Posterior vena cava (tissue), 2 donors: ENCODE results near the gene SART3. TPM values are rescaled to one million over a fixed set of nuclear protein-coding genes. Genes with fewer than 3 reads are reported as not detected.

Experiments used
- DNase-seq: peaks from one replicate; pipeline ENCODE4 v3.0.0-alpha.2; 2020; ENCODE audit warnings: low spot score
- intact Hi-C, 2 donors: fragments of 100-400 bp; cut with DNase I; formaldehyde crosslinking; loops; one replicate each; pipeline versions ENCODE4 v1.14.1 to v1.14.2; 2022 to 2023
- long read RNA-seq, 2 donors: library from polyadenylated mRNA; unstranded; transcript quantifications; one replicate each; pipeline ENCODE4 v2.0.0, GENCODE V29; 2020 to 2021
- total RNA-seq, 2 donors: library from RNA; stranded (reverse); fragmentation: NEBNext Ultra II Directional; extraction: Animal tissue kit (Norgen Biotek cat#: 25700); gene quantifications; one replicate each; pipeline ENCODE4 v1.2.1, GENCODE V29; 2021
- donor health status: DM: yes; HTN: yes; CAD: no.
- donor health status: DM: yes; HTN: yes; CAD: no.

Gene SART3
- total RNA-seq = 10 to 100 TPM; 27.4 to 28.9 TPM
- long read RNA-seq, donor 1, full-length matches to known transcripts = 2 of 13 reads
- long read RNA-seq, donor 1, partial matches to known transcripts = 9 of 13 reads
- long read RNA-seq, donor 1, other reads (novel, unspliced or antisense) = 2 of 13 reads
- long read RNA-seq, donor 2, full-length matches to known transcripts = 6 of 36 reads
- long read RNA-seq, donor 2, partial matches to known transcripts = 27 of 36 reads
- long read RNA-seq, donor 2, other reads (novel, unspliced or antisense) = 3 of 36 reads

DNA sequence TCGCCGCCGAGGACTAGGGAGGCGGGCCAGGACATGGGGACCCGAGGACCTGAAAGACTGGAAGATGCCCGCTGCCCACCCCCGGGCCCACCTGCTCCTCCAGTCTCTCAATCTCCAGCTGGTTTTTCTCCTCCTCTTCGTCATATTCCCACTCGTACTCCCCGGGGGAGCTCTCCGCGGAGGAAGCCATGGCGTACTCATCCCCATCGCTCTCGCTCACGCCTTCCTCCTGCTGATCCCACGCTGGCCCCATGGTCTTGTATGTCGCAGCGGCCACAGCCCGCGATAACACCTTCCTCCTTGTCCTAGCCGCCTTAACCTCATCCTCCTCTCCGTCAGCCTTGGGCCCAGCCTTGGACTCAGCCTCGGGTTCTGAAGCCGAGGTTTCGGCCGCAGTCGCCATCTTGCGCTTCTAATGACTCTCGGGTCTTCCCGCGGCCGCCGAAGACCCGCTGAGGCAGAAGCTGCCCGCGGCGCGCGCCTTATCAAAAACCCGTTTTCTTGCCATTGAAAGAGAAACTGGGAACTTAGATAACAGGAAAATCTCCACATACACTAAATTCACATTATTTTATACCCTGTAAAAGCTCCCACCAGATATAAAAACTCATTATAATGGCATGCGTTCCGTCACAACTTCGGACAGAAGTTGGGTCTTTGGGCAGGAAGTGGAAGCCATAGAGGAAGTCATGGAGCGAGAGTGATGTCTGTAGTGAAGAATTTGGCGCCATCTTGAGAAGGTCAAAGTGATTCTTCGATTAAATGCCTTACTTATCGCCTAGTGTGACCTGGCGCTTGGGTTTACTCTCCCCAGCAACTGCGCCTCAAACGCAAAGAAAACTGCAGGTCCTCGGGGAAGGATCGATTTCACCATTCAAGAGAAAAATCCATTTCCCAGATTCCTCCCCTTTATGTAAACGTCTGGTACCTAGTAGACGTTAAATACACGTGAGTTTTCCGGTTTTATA, at the start of gene SART3:
SART3 (minus strand) TSS at position 422 of the 968 bp plus-strand sequence; CDS start at position 403, 19 bp downstream.
- intact Hi-C loops = loop anchor here (5.0 to 10.0 kb wide), 3 partner anchors 174 to 534 kb away; partner anchors contain the start of genes ALKBH2 (in 2 of the 2), UNG (in 2 of the 2) and CORO1C (in 1 of the 2)
- peak; percentile 94 for DNase-seq

DNA sequence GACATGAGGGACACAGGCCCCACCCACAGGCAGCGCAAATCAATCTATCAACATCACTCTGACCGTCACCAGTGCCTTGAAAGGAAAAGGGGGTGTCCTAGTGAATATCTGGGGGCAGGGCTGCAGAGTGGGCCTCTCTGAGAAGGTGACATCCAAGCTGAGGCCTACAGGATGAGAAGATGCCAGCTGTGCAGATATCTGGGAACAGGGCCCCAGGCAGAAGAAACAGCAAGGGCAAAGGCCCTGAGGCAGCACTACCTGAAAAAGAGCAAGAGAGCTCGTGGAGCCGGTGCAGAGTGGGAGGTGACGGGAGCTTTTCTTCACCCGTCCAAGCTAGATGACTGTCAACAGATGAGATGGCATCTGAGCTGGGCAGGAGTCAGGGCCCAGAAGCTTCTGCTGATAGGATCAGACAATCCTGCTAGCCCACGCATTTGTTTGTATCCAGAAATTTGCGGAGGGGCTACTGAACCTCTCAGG, 49.4 kb upstream of the SART3 start:
- intact Hi-C loops = no loop called here
- no peak for DNase-seq

DNA sequence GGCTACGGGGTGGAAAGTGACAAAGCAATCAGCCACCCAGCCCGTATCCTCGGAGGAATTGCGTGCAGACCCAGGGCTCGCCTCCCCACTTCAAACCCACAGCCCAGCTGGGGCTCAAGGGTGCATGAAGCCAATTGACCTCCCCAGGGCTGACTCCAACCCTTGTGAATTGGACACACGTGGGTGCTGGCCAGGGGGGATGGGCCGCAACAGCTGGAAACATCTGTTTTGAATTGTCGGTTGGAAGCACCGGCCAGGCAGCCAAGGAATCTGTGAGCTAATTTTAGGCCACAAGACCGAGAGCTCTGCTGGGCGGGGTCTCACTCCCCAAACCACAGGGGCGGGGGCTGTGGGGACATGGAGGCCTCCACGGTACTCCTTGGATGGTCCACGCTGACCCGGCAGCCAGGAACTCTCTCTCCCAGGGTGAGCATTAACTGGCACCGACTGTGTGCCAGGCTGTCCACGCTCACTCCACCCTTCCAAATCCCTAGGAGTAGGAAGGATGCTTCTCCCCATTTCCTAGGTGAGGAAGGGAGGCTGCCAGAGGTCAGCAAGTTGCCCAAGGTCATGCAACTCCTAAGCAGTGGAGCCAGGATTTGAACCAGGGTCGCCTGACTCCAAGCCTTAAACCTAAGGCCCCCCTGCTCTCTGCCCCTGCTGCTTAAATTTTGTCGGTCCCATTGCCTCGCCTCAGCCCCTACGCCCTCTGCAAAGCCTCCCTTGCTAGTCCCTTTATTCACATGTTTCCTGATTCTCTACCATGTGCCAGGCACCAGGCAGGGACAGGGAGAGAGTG, 48.8 kb upstream of the SART3 start:
- intact Hi-C loops = no loop called here
- DNase-seq = peak; percentile 91

DNA sequence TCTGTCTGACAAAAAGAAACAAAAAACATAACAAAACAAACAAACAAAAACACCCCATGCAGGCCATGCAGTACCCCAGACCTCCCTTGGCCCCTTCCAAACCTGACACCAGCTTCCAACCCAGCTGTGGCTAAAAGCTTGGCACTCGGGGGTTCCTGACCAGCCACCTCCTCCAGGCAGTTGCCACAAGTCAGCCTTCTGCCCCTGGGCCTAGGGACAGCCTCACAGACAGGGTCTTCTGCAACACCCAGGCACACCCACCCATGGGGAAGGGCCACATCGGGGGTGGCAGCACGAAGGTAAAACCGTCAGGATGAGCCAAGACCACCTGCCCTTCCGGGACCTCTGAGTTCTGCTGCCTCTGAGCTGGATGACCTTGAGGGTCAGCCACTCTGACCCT, 47.6 kb upstream of the SART3 start:
- no peak for DNase-seq
- intact Hi-C loops = no loop called here

DNA sequence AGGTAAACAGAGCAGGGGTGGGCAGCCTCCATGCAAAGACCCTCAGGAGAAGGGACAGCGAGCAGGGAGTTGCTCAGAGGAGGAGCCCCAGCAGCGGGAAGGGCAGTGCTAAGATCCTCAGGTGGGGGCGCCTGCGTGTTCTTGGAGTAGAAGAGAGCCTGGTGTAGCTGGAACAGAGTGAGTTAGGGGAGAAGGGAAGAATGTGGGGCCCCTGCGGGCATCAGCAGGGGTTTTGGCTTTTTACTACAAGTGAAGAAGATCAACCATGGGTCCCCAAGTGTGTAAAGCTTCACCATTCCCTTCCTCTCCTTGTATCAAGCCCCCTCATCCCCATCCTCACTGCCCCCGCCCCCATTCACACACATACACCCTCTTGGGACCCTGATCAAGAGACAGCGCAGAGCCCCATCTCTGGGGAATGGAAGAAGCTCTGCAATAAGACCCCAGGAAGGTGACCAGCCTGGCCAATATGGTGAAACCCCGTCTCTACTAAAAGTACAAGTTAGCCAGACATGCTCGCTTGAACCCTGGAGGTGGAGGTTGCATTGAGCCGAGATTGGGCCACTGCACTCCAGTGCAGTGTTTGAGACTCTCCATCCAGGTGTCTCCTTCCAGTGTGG, 47.1 kb upstream of the SART3 start:
- DNase-seq = no peak
- intact Hi-C loops = no loop called here

DNA sequence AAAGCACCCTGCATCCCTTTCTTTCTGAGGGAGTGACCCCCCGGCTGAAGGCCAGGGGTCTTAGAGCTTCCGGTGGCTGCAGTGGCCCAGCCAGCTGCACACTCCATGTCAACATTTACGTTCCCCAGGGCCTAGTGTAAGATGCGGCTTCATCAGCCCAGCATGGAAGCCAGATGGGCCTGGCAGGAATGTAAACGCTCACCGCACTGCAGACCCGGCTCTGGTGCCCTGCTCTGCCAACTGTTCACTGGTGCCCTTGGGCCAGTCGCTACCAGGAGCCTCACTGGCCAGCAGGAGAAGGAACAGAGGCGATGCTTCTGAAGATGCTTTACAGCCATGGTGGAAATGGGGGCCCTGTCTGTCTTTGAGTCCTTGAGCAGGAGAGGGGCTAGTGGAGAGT, 45.5 kb upstream of the SART3 start:
- intact Hi-C loops = no loop called here
- no peak for DNase-seq

- DNase-seq = no peak
- intact Hi-C loops = no loop called here
Observed at GRCh38 chr12:108605690-108606406, 44.9 kb upstream of the SART3 start.

DNA sequence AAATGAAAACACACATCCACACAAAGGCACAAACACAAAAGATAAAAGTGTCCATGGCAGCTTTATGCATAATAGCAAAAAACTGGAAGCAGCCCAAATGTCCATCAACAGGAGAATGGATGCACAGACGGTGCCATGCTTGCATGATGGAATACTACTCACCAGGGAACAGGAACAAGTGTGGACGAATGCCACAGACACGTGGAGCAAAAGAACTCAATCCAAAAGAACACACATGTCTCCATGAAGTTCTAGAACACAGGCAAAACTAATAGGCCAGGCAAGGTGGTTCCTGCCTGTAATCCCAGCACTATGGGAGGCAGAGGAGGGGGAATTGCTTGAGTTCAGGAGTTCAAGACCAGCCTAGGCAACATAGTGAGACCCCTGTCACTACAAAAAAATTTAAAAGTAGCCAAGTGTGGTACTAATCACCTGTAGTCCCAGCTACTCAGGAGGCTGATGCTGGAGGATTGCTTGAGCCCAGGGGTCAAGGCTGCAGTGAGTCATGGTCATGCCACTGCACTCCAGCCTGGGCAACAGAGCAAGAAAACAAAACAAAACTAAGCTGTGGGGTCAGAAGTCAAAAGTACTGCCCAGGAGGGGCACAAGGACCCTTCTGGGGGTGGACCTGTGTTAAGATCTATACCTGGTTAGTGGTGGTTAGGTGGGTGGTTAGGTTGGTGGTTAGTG, 44.2 kb upstream of the SART3 start:
- intact Hi-C loops = no loop called here
- no peak for DNase-seq

GRCh38 chr12:108604208-108604941, 43.4 kb upstream of the SART3 start:
- intact Hi-C loops = no loop called here
- no peak for DNase-seq

DNA sequence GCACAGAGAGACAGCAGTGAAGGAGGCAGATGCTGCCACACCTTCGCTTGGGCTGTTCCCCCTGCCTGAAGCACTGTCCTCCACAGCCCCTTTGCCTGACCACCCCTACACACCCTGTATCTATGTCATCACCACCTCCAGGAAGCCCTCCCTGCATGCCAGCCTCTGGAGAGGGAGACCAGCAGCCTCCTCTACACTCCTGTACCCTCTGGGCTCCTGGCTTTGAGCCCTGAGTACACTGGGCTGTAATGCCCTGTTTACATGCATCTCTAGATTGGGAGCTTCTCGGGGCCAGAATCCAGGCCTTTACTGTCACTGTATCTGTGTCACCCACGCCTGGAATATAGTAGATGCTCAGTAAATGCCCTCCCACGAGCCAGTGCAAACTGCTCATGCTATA, 42.8 kb upstream of the SART3 start:
- intact Hi-C loops = no loop called here
- DNase-seq = no peak

DNA sequence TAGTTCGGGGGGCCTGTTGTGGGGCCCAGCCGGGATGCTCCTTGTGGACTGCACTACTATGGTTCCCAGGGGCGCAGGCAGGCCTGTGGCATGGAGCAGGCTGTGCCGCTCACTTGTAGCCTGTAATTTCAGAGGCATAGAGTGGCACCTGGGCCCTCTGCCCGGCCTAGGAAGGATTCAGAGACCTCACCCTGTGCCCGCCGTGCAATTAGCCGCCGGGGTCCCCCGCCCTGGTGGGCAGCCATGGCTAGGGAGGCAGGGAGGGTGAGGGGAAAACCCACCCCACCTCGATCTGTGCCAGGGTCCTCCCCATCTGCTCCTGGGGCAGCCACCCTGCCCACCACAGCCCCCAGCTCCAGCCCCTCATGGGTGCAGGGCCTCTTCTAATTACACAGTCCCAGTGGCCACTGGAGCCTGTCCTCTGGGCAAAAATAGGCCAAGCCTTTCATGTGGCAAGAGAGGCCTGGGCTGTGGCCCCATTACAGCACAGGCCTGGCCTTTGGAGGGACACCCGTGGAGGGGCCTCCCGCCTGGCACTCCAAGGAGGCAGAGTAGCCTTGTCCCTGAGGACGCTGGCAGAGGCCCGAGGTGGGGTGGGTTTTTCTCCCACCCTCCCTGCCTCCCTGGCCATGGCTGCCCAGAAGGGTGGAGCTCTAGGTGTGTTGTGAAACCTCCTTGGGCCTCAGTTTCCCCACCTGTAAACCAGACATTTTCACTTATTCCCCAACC, 42.2 kb upstream of the SART3 start:
- DNase-seq = no peak
- intact Hi-C loops = no loop called here

DNA sequence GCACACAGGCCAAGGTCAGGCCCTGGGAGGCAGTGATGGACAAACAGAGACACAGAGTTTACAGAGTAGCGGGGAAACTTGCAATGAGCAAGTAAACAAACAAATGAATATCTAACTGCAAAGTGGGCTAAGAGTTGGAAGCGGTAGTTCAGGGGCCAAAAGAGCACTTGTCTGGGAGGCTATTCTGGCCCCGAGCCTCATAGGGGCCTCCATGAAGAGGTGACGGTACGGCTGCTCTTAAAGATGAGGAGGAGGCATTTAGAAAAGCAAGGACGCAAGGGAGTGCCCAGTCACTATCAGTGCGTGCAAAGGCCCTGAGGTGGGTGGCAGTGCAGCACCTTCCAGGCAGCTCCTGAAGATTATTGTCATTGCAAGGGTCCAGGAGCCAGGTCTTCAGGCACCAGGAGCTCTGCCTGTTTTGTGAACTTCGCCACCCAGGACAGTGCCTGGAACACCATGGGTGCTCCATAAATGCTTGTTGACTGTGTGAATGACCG, 41.3 kb upstream of the SART3 start:
- intact Hi-C loops = no loop called here
- no peak for DNase-seq

DNA sequence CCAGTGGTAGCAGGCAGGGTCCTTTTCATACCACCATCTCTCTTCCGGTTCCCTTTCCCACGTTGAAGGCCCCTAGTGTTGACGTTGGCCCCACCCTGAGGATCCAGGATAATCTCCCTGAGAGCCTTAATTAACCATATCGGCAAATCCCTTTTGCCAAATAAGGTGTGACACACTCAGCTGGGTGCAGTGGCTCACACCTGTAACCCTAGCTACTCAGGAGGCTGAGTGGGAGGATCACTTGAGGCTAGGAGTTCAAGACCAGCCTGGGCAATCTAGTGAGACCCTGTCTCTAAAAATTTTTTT, 39.7 kb upstream of the SART3 start:
- intact Hi-C loops = no loop called here
- no peak for DNase-seq

GRCh38 chr12:108599948-108600701, 39.2 kb upstream of the SART3 start:
- no peak for DNase-seq
- intact Hi-C loops = no loop called here

DNA sequence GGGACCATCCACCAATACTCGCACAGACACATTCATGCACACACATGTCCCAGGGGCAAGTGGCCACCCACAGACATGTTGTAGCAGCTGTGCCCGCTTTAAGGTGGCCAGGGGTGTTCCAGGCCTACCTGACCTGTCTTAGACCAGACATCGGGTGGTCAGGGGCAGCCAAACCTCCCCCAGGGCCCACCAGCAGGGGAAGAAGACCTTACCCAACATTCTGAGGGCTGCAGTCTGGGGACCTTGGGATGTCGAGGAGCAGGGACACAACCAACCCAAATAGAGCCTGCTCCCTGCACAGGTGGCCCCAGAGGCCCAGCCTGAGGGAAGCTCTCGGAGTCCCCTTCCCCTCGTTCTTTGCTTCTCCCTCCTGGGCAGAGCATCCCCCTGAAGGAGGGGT, 38.6 kb upstream of the SART3 start:
- intact Hi-C loops = no loop called here
- DNase-seq = no peak
